Measurements from ENCODE around the gene PLXNA2. TPM values are rescaled to one million over a fixed set of nuclear protein-coding genes. Genes with fewer than 3 reads are reported as not detected.
A peak's percentile ranks its signal among the peaks of the same experiment; 100 is the strongest.

Gene PLXNA2
- total and polyA plus RNA-seq, 2 donors (not counting 3 experiments of a cell fraction or from before 2014, with no cell fraction given): 42.6 to 229 TPM

DNA sequence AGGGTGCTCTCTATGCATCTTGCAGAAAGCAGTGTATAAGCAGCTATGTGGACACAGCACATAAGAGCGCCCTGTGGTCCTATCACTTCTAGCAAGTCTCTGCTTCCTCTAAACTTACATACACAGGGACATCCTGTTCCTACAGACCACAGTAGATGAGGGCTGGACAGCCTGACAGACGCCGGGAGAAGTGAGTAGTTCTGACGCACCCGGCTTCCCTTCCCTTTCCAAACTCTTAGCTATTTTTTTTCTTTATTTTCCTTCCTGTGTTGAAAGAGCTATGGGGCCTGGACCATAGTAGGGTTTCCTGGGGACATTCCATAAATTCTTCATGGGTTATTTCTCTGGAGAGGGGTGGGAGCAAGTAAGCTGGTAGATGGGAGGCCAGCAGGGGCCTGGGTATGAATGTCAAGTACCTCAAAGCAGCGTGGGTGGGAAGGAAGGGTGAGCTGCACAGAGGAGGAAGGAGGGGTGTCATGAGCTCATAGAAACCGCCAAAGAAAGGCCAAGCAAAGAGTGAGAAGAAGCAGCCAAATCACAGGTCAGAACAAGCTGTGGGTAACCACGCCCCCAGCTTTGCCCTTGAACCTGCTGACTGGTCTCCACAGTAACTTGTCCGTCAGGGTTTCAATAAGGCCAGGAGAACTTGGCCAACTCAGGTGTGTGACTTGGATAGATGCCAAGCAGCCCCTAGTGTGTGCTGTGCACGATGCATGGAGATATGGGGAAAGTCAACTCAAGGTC lies 36.6 kb downstream of the PLXNA2 start:
- BruUV-seq (replicated peaks): no TSS peak
- H3K4me1 ChIP-seq (ENCODE audit: control insufficient read depth, extremely low read depth, insufficient read depth, low read length): peaks cover 94% of the 10 kb centered on the region
- POLR2A ChIA-PET: interaction anchor here (1.1 to 2.7 kb wide), 7 partner anchors 10 to 37 kb away, joined by 3 to 22 read pairs (median 5); partner anchors contain the start of gene PLXNA2
- TF ChIP-seq, protein P1, sequence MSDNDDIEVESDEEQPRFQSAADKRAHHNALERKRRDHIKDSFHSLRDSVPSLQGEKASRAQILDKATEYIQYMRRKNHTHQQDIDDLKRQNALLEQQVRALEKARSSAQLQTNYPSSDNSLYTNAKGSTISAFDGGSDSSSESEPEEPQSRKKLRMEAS (IDR thresholded peaks at IDR 0.05; ENCODE audit: insufficient read depth, insufficient read length): peak; percentile 51
- TF ChIP-seq JUN (IDR thresholded peaks at IDR 0.05; ENCODE audit: borderline replicate concordance, insufficient read depth, insufficient read length, low read depth) (peak; percentile 86), MYC (IDR thresholded peaks at IDR 0.05; ENCODE audit: low read depth, low read length) (peak; percentile 53), POLR2A (IDR thresholded peaks at IDR 0.05; ENCODE audit: low read depth, low read length) (no peak), FOS (IDR thresholded peaks at IDR 0.05; ENCODE audit: borderline replicate concordance, insufficient read depth, low read length) (peak; percentile 96), GATA2 (IDR thresholded peaks at IDR 0.05; ENCODE audit: insufficient read depth, insufficient read length, low read depth, low read length) (peak; percentile 58), POLR2AphosphoS5 (IDR thresholded peaks at IDR 0.05; ENCODE audit: insufficient read depth, low read depth, low read length) (peak; percentile 92), EZH2 (IDR thresholded peaks at IDR 0.05; ENCODE audit: borderline replicate concordance, low read depth, low read length, severe bottlenecking) (no peak)
- TF ChIP-seq, protein P2, sequence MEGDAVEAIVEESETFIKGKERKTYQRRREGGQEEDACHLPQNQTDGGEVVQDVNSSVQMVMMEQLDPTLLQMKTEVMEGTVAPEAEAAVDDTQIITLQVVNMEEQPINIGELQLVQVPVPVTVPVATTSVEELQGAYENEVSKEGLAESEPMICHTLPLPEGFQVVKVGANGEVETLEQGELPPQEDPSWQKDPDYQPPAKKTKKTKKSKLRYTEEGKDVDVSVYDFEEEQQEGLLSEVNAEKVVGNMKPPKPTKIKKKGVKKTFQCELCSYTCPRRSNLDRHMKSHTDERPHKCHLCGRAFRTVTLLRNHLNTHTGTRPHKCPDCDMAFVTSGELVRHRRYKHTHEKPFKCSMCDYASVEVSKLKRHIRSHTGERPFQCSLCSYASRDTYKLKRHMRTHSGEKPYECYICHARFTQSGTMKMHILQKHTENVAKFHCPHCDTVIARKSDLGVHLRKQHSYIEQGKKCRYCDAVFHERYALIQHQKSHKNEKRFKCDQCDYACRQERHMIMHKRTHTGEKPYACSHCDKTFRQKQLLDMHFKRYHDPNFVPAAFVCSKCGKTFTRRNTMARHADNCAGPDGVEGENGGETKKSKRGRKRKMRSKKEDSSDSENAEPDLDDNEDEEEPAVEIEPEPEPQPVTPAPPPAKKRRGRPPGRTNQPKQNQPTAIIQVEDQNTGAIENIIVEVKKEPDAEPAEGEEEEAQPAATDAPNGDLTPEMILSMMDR (IDR thresholded peaks at IDR 0.05; ENCODE audit: extremely low read depth in 1 of 2, insufficient read depth in 1 of 2, low read depth in 1 of 2, low read length in 2 of 2): no peak
- no peaks in the 10 kb centered on the region for H3K27me3 ChIP-seq (ENCODE audit: control insufficient read depth in 2 of 2, insufficient read depth in 2 of 2, low read length in 2 of 2)
- no peak overlapping the region for H3K4me3 ChIP-seq (replicated peaks in 1 of 3; ENCODE audit: insufficient read depth in 1 of 3, low read depth in 1 of 3, low read length in 3 of 3)
- H3K79me2 ChIP-seq (ENCODE audit: control insufficient read depth, insufficient read depth, low read length): peaks cover 66% of the 10 kb centered on the region
- peak overlapping the region; percentile 26 for H3K4me2 ChIP-seq (ENCODE audit: insufficient read depth, low read length)
- no peak overlapping the region for H2AFZ ChIP-seq (ENCODE audit: low read depth, low read length)
- dilution Hi-C loops (cut with MboI; ENCODE audit: extremely low pct_ligation_motif_present, low sequenced_read_pairs) (no loop called here), intact Hi-C loops (cut with micrococcal nuclease) (loop anchor here (1.0 to 2.0 kb wide), 5 partner anchors 12 to 317 kb away; partner anchors contain the start of gene PLXNA2)
- no peaks in the 10 kb centered on the region for H4K20me1 ChIP-seq (replicated peaks; ENCODE audit: control insufficient read depth, extremely low read depth, insufficient read depth, low read length)
- peak overlapping the region; percentile 72 for H3K9ac ChIP-seq (replicated peaks; ENCODE audit: extremely low read depth, insufficient read depth, low read length)
- peak overlapping the region; percentile 94 for H3K27ac ChIP-seq (ENCODE audit: insufficient read depth, low read depth, low read length)
- CTCF ChIA-PET: interaction anchor here (0.8 to 32.5 kb wide), 11 partner anchors 9 to 1615 kb away, joined by 3 to 714 read pairs (median 4); partner anchors contain the start of gene PLXNA2
- peak; percentile 97 for DNase-seq (ENCODE audit: low read depth, low spot score)
- no peaks in the 10 kb centered on the region for H3K9me3 ChIP-seq (replicated peaks; ENCODE audit: control insufficient read depth, insufficient read depth, low read length)
- peaks cover 12 to 20% of the 10 kb centered on the region in 2 experiments for H3K36me3 ChIP-seq (ENCODE audit: control insufficient read depth in 2 of 2, extremely low read depth in 1 of 2, insufficient read depth in 2 of 2, low read length in 2 of 2)
- no peaks in the 10 kb centered on the region for H3K9me1 ChIP-seq (replicated peaks; ENCODE audit: control insufficient read depth, extremely low read depth, insufficient read depth, low read length)
- FAIRE-seq: peak; percentile 91
